HG02885 (cell line): ENCODE data around the gene R3HDM2.

Experiments used
- ATAC-seq: cut with Tn5 transposase; IDR thresholded peaks from one replicate; pipeline ENCODE4 v1.9.1; 2021; ENCODE audit warnings: mild to moderate bottlenecking; ENCODE audit not compliant: unreplicated experiment, poor library complexity

R3HDM2 gene

DNA sequence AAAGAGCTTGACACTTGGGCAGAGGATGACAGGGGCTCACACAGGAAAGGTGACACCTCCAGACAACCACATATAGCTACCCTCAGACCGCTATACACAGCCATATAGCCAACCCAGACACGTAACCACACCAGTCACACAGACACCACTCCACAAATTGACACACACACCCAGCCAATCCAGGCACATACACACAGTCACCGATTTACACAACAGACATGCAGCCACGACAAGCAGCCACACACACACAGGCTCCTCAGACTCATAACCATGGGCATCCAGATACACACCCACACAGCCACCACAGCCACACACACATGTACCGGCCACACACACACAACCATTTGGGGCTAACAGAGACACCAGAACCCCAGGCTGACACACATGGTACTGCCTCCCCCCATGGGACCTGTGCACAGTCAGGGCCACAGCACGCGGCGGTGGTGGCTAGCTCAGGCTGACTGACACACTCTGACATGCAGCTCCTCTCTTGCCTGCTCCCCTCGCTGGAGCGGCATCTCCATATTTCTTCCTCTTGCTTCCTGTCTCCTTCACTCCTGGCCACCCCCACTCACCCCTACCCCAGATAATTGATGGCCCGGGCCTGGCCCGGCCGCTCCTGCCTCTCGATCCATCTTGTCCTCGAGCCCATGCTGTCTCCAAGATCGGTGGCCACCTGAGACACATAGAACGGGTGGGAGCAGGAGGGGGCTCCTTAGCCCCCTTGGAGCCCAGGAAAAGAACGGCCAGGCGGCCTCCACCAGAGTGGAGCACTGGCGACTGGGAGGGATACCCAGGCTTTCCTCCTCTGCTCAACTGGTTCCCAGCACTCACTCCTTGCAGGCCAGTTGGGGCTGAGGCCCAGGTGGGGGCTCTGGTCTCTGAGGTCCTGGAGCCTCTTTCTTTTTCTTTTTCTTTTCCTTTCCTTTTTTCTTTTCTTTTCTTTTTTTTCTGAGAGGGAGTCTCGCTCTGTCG is 207.4 kb downstream of the R3HDM2 start:
- no peak for ATAC-seq

- no peak for ATAC-seq
Measured at GRCh38 chr12:57222286-57223190, 208.3 kb downstream of the R3HDM2 start.

DNA sequence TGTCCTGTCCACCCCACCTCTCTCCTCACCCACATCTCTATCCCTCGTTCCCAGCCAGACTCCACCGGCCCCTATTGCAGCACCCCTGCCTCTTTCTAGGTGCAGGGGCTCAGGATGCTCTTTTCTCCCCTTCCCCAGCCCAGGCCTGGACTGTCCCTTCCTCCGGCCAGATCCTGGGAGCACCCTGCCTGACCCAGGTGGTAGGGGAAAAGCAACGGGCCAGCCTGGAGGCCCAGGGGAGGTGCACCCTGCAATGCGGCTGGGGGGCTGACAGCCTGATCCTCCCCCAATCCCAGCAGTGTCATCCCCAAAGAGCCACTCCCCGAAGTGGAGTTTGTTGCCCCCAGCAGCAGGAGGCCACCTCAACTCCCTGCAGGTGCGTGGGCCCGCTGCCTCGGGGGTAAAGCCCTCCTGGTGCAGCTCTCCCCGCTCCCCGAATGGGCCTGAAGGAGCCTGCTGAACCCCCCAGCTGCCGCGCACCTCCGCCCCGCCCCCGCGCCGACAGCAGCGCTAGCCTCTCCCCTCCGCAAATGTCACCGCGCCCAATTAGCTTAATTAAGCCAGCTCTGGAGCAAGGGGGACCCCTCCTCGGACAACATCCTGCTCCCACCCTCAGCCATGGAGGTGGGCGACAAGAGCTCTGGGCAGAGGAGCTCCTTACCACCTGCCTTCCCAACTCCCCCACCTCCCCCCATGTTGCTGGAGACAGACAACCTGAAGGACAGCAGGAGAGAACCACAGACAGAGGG is 209.5 kb downstream of the R3HDM2 start:
- no peak for ATAC-seq

GRCh38 chr12:57220770-57221168 is 210.1 kb downstream of the R3HDM2 start:
- ATAC-seq = no peak

DNA sequence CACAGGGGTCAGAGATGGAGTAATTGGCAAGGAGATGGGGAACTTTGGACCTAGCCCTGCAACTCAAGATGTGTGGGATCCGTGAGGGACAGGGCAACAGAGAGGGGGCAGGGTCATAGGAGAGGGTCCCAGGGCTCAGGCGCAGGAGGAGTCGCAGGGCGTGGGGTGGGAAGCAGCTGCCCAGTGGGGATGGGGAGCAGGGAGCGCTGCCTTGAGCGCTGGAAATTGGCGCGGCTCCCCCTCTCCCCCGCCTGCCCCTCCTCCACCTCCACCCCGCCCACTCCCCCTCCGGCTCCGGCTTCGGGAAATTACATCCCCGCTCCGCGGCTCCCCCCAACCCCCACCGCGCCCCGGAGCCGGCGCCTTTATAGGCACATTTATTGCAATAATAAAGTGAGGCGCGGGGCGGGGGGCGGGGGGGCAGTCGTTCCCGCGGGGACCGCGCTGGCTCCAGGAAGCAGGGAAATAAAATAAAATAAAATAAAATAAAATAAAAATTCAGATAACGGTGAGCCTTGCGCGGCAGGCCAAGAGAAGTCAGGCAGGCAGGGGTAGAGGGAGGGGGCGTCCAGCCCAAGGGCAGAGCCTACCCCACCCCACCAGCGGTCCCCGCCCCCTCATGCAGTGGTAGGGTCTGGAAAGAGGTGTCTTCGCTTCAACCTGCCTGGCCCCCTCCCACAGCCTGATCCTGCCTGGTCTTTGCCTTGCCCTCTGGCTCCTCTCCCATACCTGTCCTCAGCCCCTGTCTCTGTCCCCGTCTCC is 210.7 kb downstream of the R3HDM2 start:
- ATAC-seq = no peak

DNA sequence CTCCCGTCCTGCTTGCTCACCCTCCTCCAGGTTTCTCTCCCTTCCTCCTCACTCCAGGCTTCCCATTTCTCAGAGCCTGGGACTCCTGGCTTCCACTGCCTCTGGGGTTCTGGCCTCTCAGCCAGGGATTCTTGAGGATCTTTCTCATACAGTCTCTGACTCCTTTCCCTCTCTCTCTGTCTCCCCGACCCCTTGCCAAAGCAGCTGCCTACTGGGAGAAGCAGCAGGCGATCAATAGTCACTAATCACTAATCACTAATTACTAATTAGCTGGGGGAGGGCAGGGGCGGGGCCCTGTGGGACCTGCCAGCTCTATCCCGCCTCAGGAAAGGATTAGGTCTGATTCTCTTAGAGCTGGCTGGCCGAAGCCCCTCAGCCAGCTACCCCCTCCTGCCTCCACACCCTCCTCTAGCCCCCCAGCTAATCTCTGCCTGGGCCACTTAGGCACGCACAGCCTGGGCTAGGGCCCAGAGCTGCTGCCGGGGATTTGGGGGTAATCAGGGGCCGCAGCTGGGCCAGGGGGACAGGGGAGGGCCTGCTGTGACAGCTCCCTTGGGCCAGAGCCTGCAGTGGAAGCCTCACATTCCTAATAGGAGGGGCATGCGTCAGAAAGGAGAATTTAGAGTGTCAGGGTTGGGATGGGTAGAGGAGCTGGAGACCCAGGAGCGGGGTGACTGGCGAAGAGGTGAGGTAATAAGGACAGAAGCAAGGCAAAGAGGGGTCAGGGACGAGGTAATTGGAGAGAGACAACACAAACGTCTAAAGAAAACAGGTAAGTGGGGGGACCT is 211.4 kb downstream of the R3HDM2 start:
- no peak for ATAC-seq

- no peak for ATAC-seq
Measured at GRCh38 chr12:57218030-57218853, 212.6 kb downstream of the R3HDM2 start.

DNA sequence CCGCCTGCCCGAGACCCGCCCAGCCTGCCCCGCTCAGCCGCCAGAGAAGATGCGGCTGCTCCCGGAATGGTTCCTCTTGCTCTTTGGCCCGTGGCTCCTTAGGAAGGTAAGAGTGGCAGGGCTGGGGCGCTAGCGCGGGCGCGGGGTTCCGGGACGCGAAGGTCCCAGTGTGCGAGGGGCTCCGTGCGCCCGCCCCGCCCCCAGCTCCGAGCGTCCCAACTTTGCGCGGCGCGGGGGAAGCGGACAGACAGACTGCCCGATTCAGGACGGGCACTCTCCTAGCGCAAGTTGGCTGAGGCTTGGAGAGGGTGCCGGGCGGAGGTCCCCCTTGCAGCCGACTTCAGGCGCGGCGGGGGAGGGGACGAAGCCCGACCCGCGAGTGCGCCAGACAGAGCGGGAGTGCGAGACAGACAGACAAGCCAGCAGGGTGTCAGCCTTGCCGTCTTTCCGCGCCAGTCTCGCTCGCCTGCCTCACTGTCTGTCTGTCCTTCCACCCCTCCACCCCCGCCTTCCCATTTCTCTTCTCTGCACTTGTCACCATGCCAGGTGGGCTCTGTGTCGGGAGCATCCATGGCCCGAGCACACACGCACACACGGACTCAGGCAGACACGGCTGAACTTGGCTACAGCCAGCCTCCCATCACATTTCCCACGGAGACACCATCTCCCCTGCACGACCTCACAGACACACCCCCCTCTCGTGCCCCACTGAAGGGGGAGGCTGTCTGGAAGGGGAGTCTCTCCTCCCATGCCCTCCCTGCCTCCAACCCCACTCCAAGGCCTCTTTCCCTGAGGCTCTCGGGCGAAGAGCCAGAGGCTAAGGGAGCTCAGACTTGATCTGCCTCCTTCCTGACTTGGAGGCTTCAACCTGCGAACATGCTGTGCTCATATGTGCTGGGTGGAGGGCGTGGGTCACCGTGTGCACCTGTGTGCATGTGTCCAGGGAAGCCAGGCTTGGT is 213.6 kb downstream of the R3HDM2 start:
- ATAC-seq = no peak

DNA sequence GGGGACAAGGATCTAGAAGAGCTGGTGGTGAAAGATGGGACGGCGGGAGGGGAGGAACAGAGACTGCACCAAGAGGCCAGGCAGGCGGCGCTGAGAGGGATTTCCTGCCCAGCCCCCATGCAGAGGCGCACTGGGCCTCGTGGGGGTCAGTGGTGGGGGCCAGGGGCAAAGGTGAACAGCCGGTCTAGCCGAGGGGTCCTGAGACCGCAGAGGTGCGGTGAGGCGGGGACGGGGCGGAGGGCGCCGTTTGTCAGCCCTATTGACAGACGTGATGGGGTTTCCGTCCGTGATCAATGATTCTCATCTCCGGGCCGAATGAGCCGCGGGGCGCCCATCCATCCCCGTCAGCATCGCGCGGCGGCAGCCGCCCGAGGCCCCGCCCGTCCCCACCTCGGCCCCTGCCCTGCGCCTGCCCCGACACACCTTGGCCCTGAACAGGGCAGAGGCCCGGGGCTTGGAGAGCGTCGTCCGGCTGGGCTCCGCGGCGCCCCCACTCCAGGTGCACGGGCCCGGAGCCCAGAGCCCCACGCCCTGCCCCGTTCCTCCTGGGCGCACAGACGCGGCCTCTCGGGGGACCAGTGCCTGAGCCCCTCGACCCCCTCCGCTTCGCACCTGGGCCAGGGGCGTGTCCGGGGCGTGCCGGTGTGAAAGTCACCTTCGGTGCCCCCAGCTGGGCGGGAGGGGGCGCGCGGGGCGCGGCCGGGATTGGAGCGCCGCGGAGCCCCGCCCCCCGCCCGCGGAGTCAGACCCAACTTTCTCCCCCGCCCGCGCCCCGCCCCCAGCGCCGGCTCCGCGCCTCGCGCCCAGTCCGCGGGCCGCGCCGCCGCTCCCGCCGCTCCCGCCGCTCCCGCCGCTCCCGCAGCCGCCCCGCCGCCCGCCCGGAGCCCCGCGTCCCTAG is 214.6 kb downstream of the R3HDM2 start, which contains the start of gene NXPH4:
Gene NXPH4 (plus strand): TSS at position 781 of the 898 bp plus-strand sequence. CDS start 176 bp downstream, outside the sequence.
- no peak for ATAC-seq

DNA sequence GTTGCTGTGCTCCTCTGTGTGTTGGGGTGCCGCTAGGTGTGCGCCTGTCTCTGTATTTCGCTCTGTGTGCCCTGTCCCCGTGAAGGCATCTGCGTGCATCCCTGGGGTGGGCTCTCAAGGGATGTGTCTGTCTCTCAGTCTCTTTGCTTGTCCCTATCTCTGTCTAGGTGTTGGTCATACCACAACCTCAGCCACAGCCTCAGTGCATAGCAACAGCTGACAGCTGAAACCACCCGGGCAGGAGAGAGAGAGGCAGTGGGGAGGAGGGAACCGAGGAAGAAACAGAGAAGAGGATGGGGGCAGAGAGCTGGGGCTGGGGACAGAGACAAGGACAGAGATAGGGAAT is 215.2 kb downstream of the R3HDM2 start:
- ATAC-seq = peak; percentile 42

DNA sequence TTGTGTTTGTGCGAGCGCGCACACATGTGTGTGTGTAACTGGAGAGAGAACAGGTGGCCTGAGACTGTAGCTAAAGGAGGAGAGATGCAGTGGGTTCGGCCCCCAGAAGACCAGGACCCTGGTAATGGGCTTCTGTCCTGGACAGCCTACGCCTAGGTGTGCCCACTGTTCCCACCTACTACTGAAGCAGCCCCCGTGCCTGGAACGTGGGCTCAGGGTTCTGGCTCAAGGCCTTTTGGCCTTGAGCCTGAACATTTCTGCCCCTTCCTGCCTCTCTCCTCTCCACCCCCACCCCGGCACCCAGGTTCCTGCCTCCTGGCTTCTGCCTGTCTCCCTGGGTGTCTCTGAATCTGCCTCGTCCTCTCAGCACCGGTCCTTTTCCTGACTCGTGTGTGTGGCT is 215.8 kb downstream of the R3HDM2 start:
- no peak for ATAC-seq

DNA sequence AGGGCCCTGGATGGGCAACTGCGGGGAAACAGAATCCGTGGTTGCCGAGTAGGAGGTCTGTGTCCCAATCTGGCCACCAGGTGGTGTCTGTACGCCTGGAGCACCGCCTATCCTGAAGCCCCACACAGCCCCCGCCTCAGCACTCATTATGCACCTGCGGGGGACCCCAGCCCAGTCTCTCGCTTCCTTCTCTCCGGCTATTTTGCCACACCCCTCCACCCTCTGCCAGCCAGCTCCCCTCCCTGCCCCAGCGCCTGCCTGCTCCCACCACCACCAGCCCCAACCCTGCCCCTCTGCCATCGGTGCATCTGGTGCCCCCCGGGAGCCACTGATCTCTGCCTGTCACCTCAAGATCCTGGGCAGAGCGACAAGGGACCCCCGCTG is 216.5 kb downstream of the R3HDM2 start:
- no peak for ATAC-seq

GRCh38 chr12:57213763-57214397 is 217.0 kb downstream of the R3HDM2 start:
- no peak for ATAC-seq

- peak; percentile 52 for ATAC-seq
Measured at GRCh38 chr12:57213058-57213715, 217.7 kb downstream of the R3HDM2 start.

GRCh38 chr12:57212701-57213057 is 218.2 kb downstream of the R3HDM2 start:
- ATAC-seq = no peak
